H9 (cell line): ENCODE measurements around the gene ZNF423. TPM values are rescaled to one million over a fixed set of nuclear protein-coding genes. Genes with fewer than 3 reads are reported as not detected.

ENCODE experiments used
- DNase-seq: peaks from one replicate; pipeline ENCODE4 v3.0.0-alpha.2; 2017
- H2AFZ ChIP-seq: one replicate; pipeline ENCODE4 v1.6.1; 2013; ENCODE audit warnings: mild to moderate bottlenecking, low read length, control low read depth, moderate library complexity
- H2AK5ac ChIP-seq: 2 replicates; pipeline ENCODE4 v1.6.1; 2013; ENCODE audit warnings: low read length, control low read depth, mixed read lengths; ENCODE audit not compliant: insufficient read length
- H2BK120ac ChIP-seq: one replicate; pipeline ENCODE4 v1.6.1; 2013; ENCODE audit warnings: low read depth, mild to moderate bottlenecking, low read length, control low read depth, inconsistent platforms; ENCODE audit not compliant: poor library complexity, severe bottlenecking
- H2BK12ac ChIP-seq: 2 replicates; pipeline ENCODE4 v1.6.1; 2013; ENCODE audit warnings: low read length, control low read depth, mixed read lengths, low read depth; ENCODE audit not compliant: insufficient read length
- H2BK15ac ChIP-seq: 2 replicates; pipeline ENCODE4 v1.6.1; 2013; ENCODE audit warnings: low read depth, low read length, control low read depth
- H2BK20ac ChIP-seq: one replicate; pipeline ENCODE4 v1.6.1; 2013; ENCODE audit warnings: low read depth, mild to moderate bottlenecking, low read length, control low read depth, inconsistent platforms; ENCODE audit not compliant: poor library complexity, severe bottlenecking
- H2BK5ac ChIP-seq: 2 replicates; pipeline ENCODE4 v1.6.1; 2013; ENCODE audit warnings: low read length, control low read depth, mixed read lengths; ENCODE audit not compliant: insufficient read length
- H3K14ac ChIP-seq: 2 replicates; pipeline ENCODE4 v1.6.1; 2013; ENCODE audit warnings: low read length, control low read depth; ENCODE audit not compliant: insufficient read depth
- H3K18ac ChIP-seq: 2 replicates; pipeline ENCODE4 v1.6.1; 2013; ENCODE audit warnings: low read depth, mild to moderate bottlenecking, mixed read lengths, low read length, control low read depth; ENCODE audit not compliant: insufficient read length
- H3K23ac ChIP-seq: 2 replicates; pipeline ENCODE4 v1.6.1; 2013; ENCODE audit warnings: low read length, control low read depth, mixed read lengths, low read depth; ENCODE audit not compliant: insufficient read length
- H3K23me2 ChIP-seq: 2 replicates; pipeline ENCODE4 v1.6.1; 2013; ENCODE audit warnings: low read depth, mild to moderate bottlenecking, mixed read lengths, low read length, control low read depth; ENCODE audit not compliant: insufficient read length, poor library complexity, severe bottlenecking
- H3K27ac ChIP-seq: 2 replicates; pipeline ENCODE4 v1.5.1; 2013; ENCODE audit warnings: low read length, control low read depth, mixed read lengths, low read depth; ENCODE audit not compliant: insufficient read length
- H3K27me3 ChIP-seq: 2 replicates; pipeline ENCODE4 v1.6.1; 2013; ENCODE audit warnings: low read length, control low read depth, inconsistent platforms; ENCODE audit not compliant: insufficient read depth
- H3K4ac ChIP-seq: 2 replicates; pipeline ENCODE4 v1.6.1; 2013; ENCODE audit warnings: low read depth, mild to moderate bottlenecking, control low read depth, inconsistent platforms, low read length, moderate library complexity
- H3K4me1 ChIP-seq: 2 replicates; pipeline ENCODE4 v1.6.1; 2013; ENCODE audit warnings: low read length, control low read depth, inconsistent platforms; ENCODE audit not compliant: insufficient read depth
- H3K4me2 ChIP-seq: 2 replicates; pipeline ENCODE4 v1.6.1; 2013; ENCODE audit warnings: low read length, control low read depth, mixed read lengths; ENCODE audit not compliant: insufficient read length, insufficient read depth
- H3K56ac ChIP-seq: 2 replicates; pipeline ENCODE4 v1.6.1; 2013; ENCODE audit warnings: low read depth, mild to moderate bottlenecking, mixed read lengths, low read length, control low read depth; ENCODE audit not compliant: insufficient read length
- H3K79me1 ChIP-seq: 2 replicates; pipeline ENCODE4 v1.6.1; 2013; ENCODE audit warnings: low read depth, mild to moderate bottlenecking, moderate library complexity, low read length, control low read depth, inconsistent platforms; ENCODE audit not compliant: insufficient read depth, poor library complexity, severe bottlenecking
- H3K79me2 ChIP-seq: 2 replicates; pipeline ENCODE4 v1.6.1; 2013; ENCODE audit warnings: low read length, control low read depth, inconsistent platforms; ENCODE audit not compliant: insufficient read depth
- H3K9ac ChIP-seq: 2 replicates; pipeline ENCODE4 v1.6.1; 2013; ENCODE audit warnings: low read length, control low read depth, mixed read lengths; ENCODE audit not compliant: insufficient read length; ENCODE audit errors: extremely low read depth
- H3K9me3 ChIP-seq: one replicate; pipeline ENCODE4 v1.6.1; 2013; ENCODE audit warnings: low read depth, low read length, inconsistent platforms; ENCODE audit not compliant: control insufficient read depth
- H3T11ph ChIP-seq: one replicate; pipeline ENCODE4 v1.6.1; 2013; ENCODE audit warnings: mild to moderate bottlenecking, low read length, control low read depth, inconsistent platforms
- H4K20me1 ChIP-seq: one replicate; pipeline ENCODE4 v1.6.1; 2013; ENCODE audit not compliant: control insufficient read depth, insufficient read length, insufficient read depth
- H4K5ac ChIP-seq: 2 replicates; pipeline ENCODE4 v1.6.1; 2013; ENCODE audit warnings: low read depth, mild to moderate bottlenecking, mixed read lengths, low read length, control low read depth; ENCODE audit not compliant: insufficient read length
- H4K8ac ChIP-seq: replicated peaks from 2 replicates; pipeline ENCODE4 v1.6.1; 2013; ENCODE audit warnings: low read length, control low read depth, mixed read lengths, low read depth; ENCODE audit not compliant: insufficient read length
- H4K91ac ChIP-seq: 2 replicates; pipeline ENCODE4 v1.6.1; 2013; ENCODE audit warnings: low read depth, mild to moderate bottlenecking, moderate library complexity, mixed read lengths, low read length, control low read depth; ENCODE audit not compliant: insufficient read length
- H3K27ac Mint-ChIP-seq, 3 experiments: 2 replicates in 2 of 3; 3 replicates in 1 of 3; pipeline ENCODE4 v1.8.0; 2020 to 2021; ENCODE audit warnings: mixed read lengths in 3 of 3, mild to moderate bottlenecking in 1 of 3, moderate library complexity in 1 of 3
- H3K27me3 Mint-ChIP-seq: 2 replicates; pipeline ENCODE4 v1.8.0; 2021; ENCODE audit warnings: low read depth, mild to moderate bottlenecking, moderate library complexity, mixed read lengths
- H3K36me3 Mint-ChIP-seq, 3 experiments: 2 replicates in 2 of 3; 3 replicates in 1 of 3; pipeline ENCODE4 v1.8.0; 2020 to 2021; ENCODE audit warnings: low read depth in 3 of 3, mixed read lengths in 3 of 3; ENCODE audit not compliant: insufficient read depth in 1 of 3
- H3K4me1 Mint-ChIP-seq, 2 experiments: 2 replicates each; pipeline ENCODE4 v1.8.0; 2020; ENCODE audit warnings: mixed read lengths in 2 of 2
- H3K4me3 Mint-ChIP-seq, 2 experiments: 2 replicates in 1 of 2; 3 replicates in 1 of 2; pipeline ENCODE4 v1.8.0; 2020 to 2021; ENCODE audit warnings: mild to moderate bottlenecking in 2 of 2, mixed read lengths in 2 of 2, moderate library complexity in 1 of 2
- H3K9me3 Mint-ChIP-seq, 2 experiments: 2 replicates in 1 of 2; 3 replicates in 1 of 2; pipeline ENCODE4 v1.8.0; 2020; ENCODE audit warnings: mild to moderate bottlenecking in 2 of 2, mixed read lengths in 2 of 2, moderate library complexity in 1 of 2
- WGBS: extraction: QIAGEN DNeasy Blood & Tissue Kit; methylation state at CpG from one replicate; pipeline ENCODE4 v1.1.7; 2013; ENCODE audit warnings: missing lambda C conversion rate, low lambda C conversion rate, mixed read lengths; ENCODE audit not compliant: insufficient read length; ENCODE audit errors: extremely low coverage; 5-methylcytosine and 5-hydroxymethylcytosine counted together
- total RNA-seq: library from RNA; stranded (reverse); gene quantifications from 2 replicates; pipeline ENCODE4 v1.2.1, GENCODE V29; 2021
- TF ChIP-seq, protein P1 (sequence below): fragments of 200-600 bp; sonication (generic); conservative IDR thresholded peaks from 3 replicates; pipeline ENCODE4 v1.8.0; 2021; ENCODE audit warnings: antibody characterized with exemption, mild to moderate bottlenecking

ZNF423 gene
- total RNA-seq, 1 experiment from 2014 or later: 51.5 TPM

DNA sequence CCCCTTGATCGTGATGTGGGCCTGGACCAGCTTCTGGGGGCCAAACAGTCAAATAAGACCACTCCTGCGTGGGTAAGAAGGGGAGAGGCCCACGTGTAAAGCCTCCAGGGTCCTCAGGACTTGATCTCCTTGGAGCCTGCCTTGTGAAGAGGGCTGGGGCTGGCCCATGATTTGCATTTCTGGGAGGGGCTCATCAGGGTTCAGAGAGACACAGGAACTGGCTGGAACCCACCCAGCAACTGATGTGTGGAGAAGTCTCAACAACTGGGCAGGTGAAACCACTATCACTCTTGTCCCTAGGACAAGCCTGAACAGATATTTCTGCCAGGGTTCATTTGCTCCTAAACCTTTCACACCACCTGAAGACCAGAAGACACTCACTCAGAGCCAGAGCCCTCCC, 214.7 kb downstream of the ZNF423 start:
- Histone ChIP-seq H4K20me1 (no peaks in the 10 kb centered on the region), H3K23me2 (no peaks in the 10 kb centered on the region), H4K5ac (no peak overlapping the region), H3K27ac (no peak overlapping the region), H2BK5ac (no peak overlapping the region), H2BK15ac (no peak overlapping the region), H4K8ac (no peak overlapping the region), H3K14ac (no peak overlapping the region), H4K91ac (no peak overlapping the region), H3K23ac (no peak overlapping the region), H2BK20ac (no peak overlapping the region), H3K9me3 (no peaks in the 10 kb centered on the region), H3K79me1 (no peaks in the 10 kb centered on the region), H3K4me2 (no peak overlapping the region), H3K56ac (no peak overlapping the region), H2AK5ac (no peak overlapping the region), H3K79me2 (no peaks in the 10 kb centered on the region), H3K4ac (no peak overlapping the region), H3K4me1 (peaks cover 12% of the 10 kb centered on the region; the same call in 1 of the 2 replicates), H3K18ac (no peak overlapping the region), H2AFZ (no peak overlapping the region), H3K27me3 (no peaks in the 10 kb centered on the region), H3T11ph (no peak overlapping the region), H2BK120ac (no peak overlapping the region), H2BK12ac (no peak overlapping the region), H3K9ac (no peak overlapping the region)
- TF ChIP-seq, protein P1, sequence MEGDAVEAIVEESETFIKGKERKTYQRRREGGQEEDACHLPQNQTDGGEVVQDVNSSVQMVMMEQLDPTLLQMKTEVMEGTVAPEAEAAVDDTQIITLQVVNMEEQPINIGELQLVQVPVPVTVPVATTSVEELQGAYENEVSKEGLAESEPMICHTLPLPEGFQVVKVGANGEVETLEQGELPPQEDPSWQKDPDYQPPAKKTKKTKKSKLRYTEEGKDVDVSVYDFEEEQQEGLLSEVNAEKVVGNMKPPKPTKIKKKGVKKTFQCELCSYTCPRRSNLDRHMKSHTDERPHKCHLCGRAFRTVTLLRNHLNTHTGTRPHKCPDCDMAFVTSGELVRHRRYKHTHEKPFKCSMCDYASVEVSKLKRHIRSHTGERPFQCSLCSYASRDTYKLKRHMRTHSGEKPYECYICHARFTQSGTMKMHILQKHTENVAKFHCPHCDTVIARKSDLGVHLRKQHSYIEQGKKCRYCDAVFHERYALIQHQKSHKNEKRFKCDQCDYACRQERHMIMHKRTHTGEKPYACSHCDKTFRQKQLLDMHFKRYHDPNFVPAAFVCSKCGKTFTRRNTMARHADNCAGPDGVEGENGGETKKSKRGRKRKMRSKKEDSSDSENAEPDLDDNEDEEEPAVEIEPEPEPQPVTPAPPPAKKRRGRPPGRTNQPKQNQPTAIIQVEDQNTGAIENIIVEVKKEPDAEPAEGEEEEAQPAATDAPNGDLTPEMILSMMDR: no peak
- H3K4me1 Mint-ChIP-seq: peaks cover 48 to 56% of the 10 kb centered on the region in 2 experiments
- H3K36me3 Mint-ChIP-seq: peaks cover 26 to 30% (median 29%) of the 10 kb centered on the region in 3 experiments
- WGBS: no CpG with 5 or more reads among the region's 3 CpGs
- peaks cover 0 to 2% of the 10 kb centered on the region in 2 experiments; a peak in 3 of 5 replicates for H3K9me3 Mint-ChIP-seq
- no peaks in the 10 kb centered on the region for H3K27me3 Mint-ChIP-seq
- H3K27ac Mint-ChIP-seq: peak overlapping the region in 2 of 3 experiments; percentile 14 to 63; a peak in 1 of 7 replicates
- no peak for DNase-seq
- no peak overlapping the region for H3K4me3 Mint-ChIP-seq
